Sigmoid colon (tissue), 4 donors: ENCODE results near the gene CSTPP1.

ENCODE experiments used
- POLR2A ChIP-seq, 2 donors: fragments of 450-650 bp; IDR thresholded peaks; one replicate each; pipeline ENCODE4 v1.6.1; 2016; ENCODE audit warnings: antibody characterized with exemption in 2 of 2, mild to moderate bottlenecking in 2 of 2, moderate library complexity in 2 of 2
- POLR2AphosphoS5 ChIP-seq, 4 donors: sonication (generic); formaldehyde crosslinking; IDR thresholded peaks; one replicate each; pipeline ENCODE4 v1.6.1; 2017; ENCODE audit warnings: antibody characterized with exemption in 4 of 4
- TF ChIP-seq, protein P1 (sequence below), 4 experiments: fragments of 450-650 bp in 3 of 4; fragments of 200-600 bp in 1 of 4; IDR thresholded peaks; one replicate each; pipeline ENCODE4 v1.5.1; 2016 to 2019; ENCODE audit warnings: antibody characterized with exemption in 4 of 4, mild to moderate bottlenecking in 3 of 4, moderate library complexity in 2 of 4

DNA sequence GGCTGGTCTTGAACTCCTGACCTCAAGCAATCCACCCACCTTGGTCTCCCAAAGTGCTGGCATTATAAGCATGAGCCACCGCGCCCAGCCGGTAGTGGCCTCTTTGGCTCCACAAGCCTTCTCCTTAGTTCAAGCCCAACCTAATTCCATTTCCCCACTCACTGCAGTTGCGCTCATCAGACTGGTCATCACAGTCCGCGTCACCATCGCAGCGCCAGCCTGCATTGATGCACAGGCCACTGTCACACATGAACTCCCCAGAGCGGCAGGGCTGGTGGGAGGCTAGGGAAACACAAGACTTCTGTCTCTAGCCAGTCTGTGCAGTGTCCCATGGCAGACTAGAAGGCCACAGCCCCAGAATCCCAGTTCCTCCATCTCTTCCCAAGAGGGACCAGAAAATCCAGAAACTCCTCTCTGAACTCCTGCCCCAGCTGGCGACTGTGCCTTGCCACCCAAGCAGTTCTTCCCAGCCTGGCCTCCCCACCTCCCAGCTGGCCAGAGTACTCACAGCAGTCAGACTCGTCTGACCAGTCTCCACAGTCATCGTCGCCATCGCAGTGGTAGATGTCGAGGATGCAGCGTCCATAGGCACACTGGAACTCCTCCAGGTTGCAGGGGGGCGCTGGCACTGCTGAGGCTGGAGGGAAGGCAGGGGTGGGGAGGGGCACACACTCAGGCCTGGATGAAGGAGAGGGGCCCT lies 38.0 kb upstream of the CSTPP1 start:
- TF ChIP-seq POLR2AphosphoS5 (IDR thresholded peaks at IDR 0.05) (no peak), POLR2A (IDR thresholded peaks at IDR 0.05) (no peak)
- TF ChIP-seq, protein P1, sequence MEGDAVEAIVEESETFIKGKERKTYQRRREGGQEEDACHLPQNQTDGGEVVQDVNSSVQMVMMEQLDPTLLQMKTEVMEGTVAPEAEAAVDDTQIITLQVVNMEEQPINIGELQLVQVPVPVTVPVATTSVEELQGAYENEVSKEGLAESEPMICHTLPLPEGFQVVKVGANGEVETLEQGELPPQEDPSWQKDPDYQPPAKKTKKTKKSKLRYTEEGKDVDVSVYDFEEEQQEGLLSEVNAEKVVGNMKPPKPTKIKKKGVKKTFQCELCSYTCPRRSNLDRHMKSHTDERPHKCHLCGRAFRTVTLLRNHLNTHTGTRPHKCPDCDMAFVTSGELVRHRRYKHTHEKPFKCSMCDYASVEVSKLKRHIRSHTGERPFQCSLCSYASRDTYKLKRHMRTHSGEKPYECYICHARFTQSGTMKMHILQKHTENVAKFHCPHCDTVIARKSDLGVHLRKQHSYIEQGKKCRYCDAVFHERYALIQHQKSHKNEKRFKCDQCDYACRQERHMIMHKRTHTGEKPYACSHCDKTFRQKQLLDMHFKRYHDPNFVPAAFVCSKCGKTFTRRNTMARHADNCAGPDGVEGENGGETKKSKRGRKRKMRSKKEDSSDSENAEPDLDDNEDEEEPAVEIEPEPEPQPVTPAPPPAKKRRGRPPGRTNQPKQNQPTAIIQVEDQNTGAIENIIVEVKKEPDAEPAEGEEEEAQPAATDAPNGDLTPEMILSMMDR (IDR thresholded peaks at IDR 0.05): no peak
